Endothelial cell of umbilical vein (primary cell): ENCODE results near the gene TDRD3. TPM values are rescaled to one million over a fixed set of nuclear protein-coding genes. Genes with fewer than 3 reads are reported as not detected.

ENCODE experiments used
- BruUV-seq: library from RNA; stranded (reverse); fragments of 400-500 nt; replicated peaks from 2 replicates; lab custom pipeline; 2021; lab: Mats Ljungman, UMichigan
- CTCF ChIA-PET: fragments of 300-600, 350-600 bp; sonication (Branson Sonifier 250); formaldehyde crosslinking; loops from one replicate; lab custom pipeline; 2021; ENCODE audit warnings: antibody characterized with exemption, inconsistent platforms; lab: Charles Lee
- POLR2A ChIA-PET: fragments of 300-600, 350-600 bp; sonication (Branson Sonifier 250); formaldehyde crosslinking; loops from one replicate; lab custom pipeline; 2021; ENCODE audit warnings: antibody characterized with exemption, inconsistent platforms; lab: Charles Lee
- DNase-seq: peaks from one replicate; pipeline ENCODE4 v3.0.0-alpha.2; 2011; ENCODE audit warnings: low read depth, low spot score
- FAIRE-seq: peaks from 2 replicates; lab custom pipeline; 2011; peaks lifted over from hg19 to GRCh38; lab: Jason Lieb, UNC
- H2AFZ ChIP-seq: 2 replicates; pipeline ENCODE4 v1.6.0; 2012; ENCODE audit warnings: low read depth, low read length, control low read depth, inconsistent platforms
- H3K27ac ChIP-seq: 2 replicates; pipeline ENCODE4 v1.5.1; 2011; ENCODE audit warnings: low read depth, mild to moderate bottlenecking, control low read depth, low read length, moderate library complexity; ENCODE audit not compliant: insufficient read depth
- H3K27me3 ChIP-seq, 2 experiments: 2 replicates each; pipeline versions ENCODE4 v1.6.0 to v1.6.1; 2011; ENCODE audit warnings: low read length in 2 of 2, mixed read lengths in 1 of 2; ENCODE audit not compliant: control insufficient read depth in 2 of 2, insufficient read depth in 2 of 2
- H3K36me3 ChIP-seq, 2 experiments: 2 replicates in 1 of 2; 3 replicates in 1 of 2; pipeline ENCODE4 v1.5.1; 2011; ENCODE audit warnings: low read length in 2 of 2, mild to moderate bottlenecking in 1 of 2, moderate library complexity in 1 of 2; ENCODE audit not compliant: control insufficient read depth in 2 of 2, insufficient read depth in 2 of 2; ENCODE audit errors: extremely low read depth in 1 of 2
- H3K4me1 ChIP-seq: 3 replicates; pipeline ENCODE4 v1.5.1; 2011; ENCODE audit warnings: mild to moderate bottlenecking, low read length; ENCODE audit not compliant: control insufficient read depth, insufficient read depth; ENCODE audit errors: extremely low read depth
- H3K4me2 ChIP-seq: 2 replicates; pipeline ENCODE4 v1.6.1; 2011; ENCODE audit warnings: low read length, control low read depth, mixed read lengths; ENCODE audit not compliant: insufficient read depth
- H3K4me3 ChIP-seq, 3 experiments: fragments of 200-600 bp in 1 of 3; sonication (generic), shearing (Covaris generic) in 1 of 3; replicated peaks in 1 of 3; 2 replicates each; pipeline ENCODE4 v1.5.1; 2011 to 2016; ENCODE audit warnings: control low read depth in 3 of 3, low read length in 3 of 3, mild to moderate bottlenecking in 2 of 3, inconsistent platforms in 1 of 3, low read depth in 1 of 3, moderate library complexity in 1 of 3; ENCODE audit not compliant: insufficient read depth in 1 of 3
- H3K79me2 ChIP-seq: 2 replicates; pipeline ENCODE4 v1.6.0; 2012; ENCODE audit warnings: low read length, inconsistent platforms; ENCODE audit not compliant: control insufficient read depth, insufficient read depth
- H3K9ac ChIP-seq: replicated peaks from 2 replicates; pipeline ENCODE3; 2011; ENCODE audit warnings: low read length, control low read depth; ENCODE audit not compliant: insufficient read depth; ENCODE audit errors: extremely low read depth
- H3K9me1 ChIP-seq: replicated peaks from 3 replicates; pipeline ENCODE4 v1.6.0; 2011; ENCODE audit warnings: mild to moderate bottlenecking, low read length; ENCODE audit not compliant: control insufficient read depth, insufficient read depth; ENCODE audit errors: extremely low read depth
- H3K9me3 ChIP-seq: replicated peaks from 2 replicates; pipeline ENCODE4 v1.5.1; 2012; ENCODE audit warnings: low read length, inconsistent platforms; ENCODE audit not compliant: control insufficient read depth, insufficient read depth
- H4K20me1 ChIP-seq: replicated peaks from 2 replicates; pipeline ENCODE3; 2011; ENCODE audit warnings: mild to moderate bottlenecking, low read length; ENCODE audit not compliant: control insufficient read depth, insufficient read depth; ENCODE audit errors: extremely low read depth
- CTCF ChIP-seq, 2 donors: IDR thresholded peaks; 1 replicate in 1 of 2; 2 replicates in 1 of 2; pipeline ENCODE4 v1.5.1; 2011; ENCODE audit warnings: low read length in 2 of 2, mild to moderate bottlenecking in 2 of 2, moderate library complexity in 2 of 2, control low read depth in 1 of 2, inconsistent platforms in 1 of 2, low read depth in 1 of 2; ENCODE audit not compliant: insufficient read depth in 1 of 2; ENCODE audit errors: extremely low read depth in 1 of 2
- EZH2 ChIP-seq: IDR thresholded peaks from 2 replicates; pipeline ENCODE4 v1.6.1; 2012; ENCODE audit warnings: borderline replicate concordance, low read depth, mild to moderate bottlenecking, moderate library complexity, low read length, inconsistent platforms; ENCODE audit not compliant: severe bottlenecking
- FOS ChIP-seq: IDR thresholded peaks from 2 replicates; pipeline ENCODE4 v1.6.1; 2011; ENCODE audit warnings: mild to moderate bottlenecking, low read length, moderate library complexity, borderline replicate concordance; ENCODE audit not compliant: insufficient read depth
- GATA2 ChIP-seq: IDR thresholded peaks from 2 replicates; pipeline ENCODE4 v1.7.0; 2011; ENCODE audit warnings: low read depth, mild to moderate bottlenecking, moderate library complexity, mixed read lengths, low read length; ENCODE audit not compliant: insufficient read length, insufficient read depth
- JUN ChIP-seq: IDR thresholded peaks from 2 replicates; pipeline ENCODE4 v1.6.1; 2011; ENCODE audit warnings: borderline replicate concordance, low read depth; ENCODE audit not compliant: insufficient read length, insufficient read depth
- MAX ChIP-seq: IDR thresholded peaks from 2 replicates; pipeline ENCODE4 v1.6.1; 2011; ENCODE audit not compliant: insufficient read depth, insufficient read length
- MYC ChIP-seq: IDR thresholded peaks from one replicate; pipeline ENCODE4 v1.6.1; 2011; ENCODE audit warnings: mild to moderate bottlenecking, low read depth, low read length
- POLR2A ChIP-seq: IDR thresholded peaks from 2 replicates; pipeline ENCODE4 v1.6.1; 2012; ENCODE audit warnings: low read depth, mild to moderate bottlenecking, control low read depth, low read length
- POLR2AphosphoS5 ChIP-seq: IDR thresholded peaks from 2 replicates; pipeline ENCODE4 v1.6.1; 2012; ENCODE audit warnings: low read depth, mild to moderate bottlenecking, control low read depth, low read length, moderate library complexity; ENCODE audit not compliant: insufficient read depth
- dilution Hi-C: fragments of 300-500 bp; cut with MboI; formaldehyde crosslinking; loops from one replicate; pipeline ENCODE4 v1.15.0; 2019; ENCODE audit warnings: low sequenced_read_pairs; ENCODE audit not compliant: extremely low pct_ligation_motif_present
- intact Hi-C: fragments of 100-400 bp; cut with micrococcal nuclease; formaldehyde crosslinking; loops from one replicate; pipeline ENCODE4 v1.10.0; 2022
- polyA plus RNA-seq, 4 experiments: library from polyadenylated mRNA; depleted of rRNA in 3 of 4; stranded (reverse) in 3 of 4; unstranded in 1 of 4; fragments of >200 nt; gene quantifications; 2 replicates each; pipeline versions ENCODE4 v1.2.1 to v1.2.3, GENCODE V29; 2011 to 2012; ENCODE audit warnings: missing spikeins in 1 of 4
- total RNA-seq: library from RNA; stranded (reverse); gene quantifications from 2 replicates; pipeline ENCODE4 v1.2.3, GENCODE V29; 2021

The TDRD3 gene
- total and polyA plus RNA-seq, 2 donors (not counting 3 experiments of a cell fraction or from before 2014, with no cell fraction given), result 3.0 to 16.3 TPM

- dilution Hi-C loops, result no loop called here
- H3K9me1 ChIP-seq, result no peaks in the 10 kb centered on the region
- FAIRE-seq, result no peak
- TF ChIP-seq MAX (no peak), MYC (no peak), POLR2A (no peak), GATA2 (no peak), JUN (no peak), POLR2AphosphoS5 (no peak), EZH2 (no peak), FOS (no peak)
- no TSS peak for BruUV-seq
- no peak overlapping the region for H3K27ac ChIP-seq
- H3K4me3 ChIP-seq, result no peak overlapping the region
- ChIA-PET POLR2A (no interaction called here), CTCF (interaction anchor here (2.1 kb wide), 1 partner anchor 655 kb away, joined by 6 read pairs; no protein-coding TSS in a partner anchor)
- no peaks in the 10 kb centered on the region for H3K4me1 ChIP-seq
- no peaks in the 10 kb centered on the region for H3K79me2 ChIP-seq
- H3K9me3 ChIP-seq, result no peaks in the 10 kb centered on the region
- intact Hi-C loops, result no loop called here
- H4K20me1 ChIP-seq, result no peaks in the 10 kb centered on the region
- no peak for DNase-seq
- no peak overlapping the region for H3K4me2 ChIP-seq
- H3K36me3 ChIP-seq, result no peaks in the 10 kb centered on the region
- H3K27me3 ChIP-seq, result no peaks in the 10 kb centered on the region
- no peak overlapping the region for H2AFZ ChIP-seq
- H3K9ac ChIP-seq, result no peak overlapping the region
Observed at GRCh38 chr13:60426075-60426474, 29.1 kb downstream of the TDRD3 start.

- DNase-seq (no peak), FAIRE-seq (no peak)
- no peak overlapping the region for H3K4me3 ChIP-seq
- no peak overlapping the region for H3K27ac ChIP-seq
- dilution Hi-C loops, result no loop called here
- no peaks in the 10 kb centered on the region for H3K36me3 ChIP-seq
- H3K9ac ChIP-seq, result no peak overlapping the region
- no peaks in the 10 kb centered on the region for H3K4me1 ChIP-seq
- CTCF ChIA-PET, result interaction anchor here (0.8 to 2.1 kb wide), 3 partner anchors 27 to 657 kb away, joined by 3 to 6 read pairs (median 3); no protein-coding TSS in a partner anchor
- no TSS peak for BruUV-seq
- intact Hi-C loops, result no loop called here
- no peaks in the 10 kb centered on the region for H3K9me1 ChIP-seq
- H3K27me3 ChIP-seq, result no peaks in the 10 kb centered on the region
- POLR2A ChIA-PET, result no interaction called here
- H4K20me1 ChIP-seq, result no peaks in the 10 kb centered on the region
- H3K4me2 ChIP-seq, result no peak overlapping the region
- H3K9me3 ChIP-seq, result no peaks in the 10 kb centered on the region
- H2AFZ ChIP-seq, result no peak overlapping the region
- TF ChIP-seq EZH2 (no peak), POLR2AphosphoS5 (no peak), MAX (no peak), CTCF (IDR thresholded peaks at IDR 0.05; ENCODE audit: extremely low read depth in 1 of 2, insufficient read depth in 1 of 2, low read depth in 1 of 2, low read length in 2 of 2) (no peak), MYC (no peak), FOS (no peak), JUN (no peak), POLR2A (no peak), GATA2 (no peak)
- no peaks in the 10 kb centered on the region for H3K79me2 ChIP-seq
Observed at GRCh38 chr13:60427285-60427684, 30.3 kb downstream of the TDRD3 start.
